ENCODE measurements around the gene PRAF2.

Gene PRAF2

GRCh38 chrX:49043220-49043986 lies 30.4 kb downstream of the PRAF2 start, which contains the start of gene TFE3:
Gene TFE3 (minus strand): TSS chrX:49043357. CDS start chrX:49043226, 131 bp downstream.
- peak within 1 kb of the TSS; percentile 69 for H3K4me3 ChIP-seq
- no peaks in the 10 kb centered on the region for H3K27me3 ChIP-seq (ENCODE audit: low read depth)
- in situ Hi-C loops (cut with MboI; ENCODE audit: low sequenced_read_pairs), result no loop called here
- DNase-seq (ENCODE audit: low spot score in 2 of 2), result peak; percentile 99 to 100
- H3K36me3 ChIP-seq (replicated peaks), result peaks cover 13% of the 10 kb centered on the region
- H3K9me3 ChIP-seq, result no peaks in the 10 kb centered on the region
- peaks cover 13% of the 10 kb centered on the region for H3K4me1 ChIP-seq

DNA sequence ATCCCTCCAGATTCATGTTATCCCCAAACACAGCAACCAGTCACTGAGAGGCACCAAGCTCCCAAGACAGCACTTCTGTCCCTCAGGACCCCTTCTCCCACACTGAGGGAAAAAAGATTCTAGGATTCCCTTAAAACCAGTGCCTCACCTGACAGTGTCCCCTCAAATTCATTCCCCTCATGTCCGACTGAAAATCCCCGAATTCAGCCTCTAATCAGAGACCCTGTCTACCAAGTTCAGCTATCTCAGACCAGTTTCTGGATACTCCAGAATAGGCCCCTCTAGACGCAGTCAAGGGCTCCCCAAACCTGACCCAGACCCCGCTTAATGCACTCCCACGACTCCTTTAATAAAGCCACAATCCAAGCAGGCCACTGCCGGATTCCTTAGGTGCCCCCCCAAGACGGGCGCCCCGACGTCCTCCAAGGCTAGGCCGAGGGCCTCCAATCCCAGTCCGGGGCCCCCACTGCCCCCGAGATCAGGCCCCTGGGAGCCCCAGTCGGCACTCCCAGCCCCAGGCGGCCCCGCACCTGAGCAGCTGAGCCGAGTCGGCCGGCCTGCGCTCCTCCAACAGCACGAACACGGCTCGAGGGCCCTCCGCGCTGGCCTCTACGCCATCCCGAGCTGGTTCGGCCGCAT lies 31.1 kb downstream of the PRAF2 start:
- no peak for DNase-seq (ENCODE audit: low spot score in 2 of 2)
- H3K27me3 ChIP-seq (ENCODE audit: low read depth), result no peaks in the 10 kb centered on the region
- H3K36me3 ChIP-seq (replicated peaks), result peaks cover 20% of the 10 kb centered on the region
- no peaks in the 10 kb centered on the region for H3K9me3 ChIP-seq
- peak overlapping the region; percentile 69 for H3K4me3 ChIP-seq
- peaks cover 13% of the 10 kb centered on the region for H3K4me1 ChIP-seq
- in situ Hi-C loops (cut with MboI; ENCODE audit: low sequenced_read_pairs), result no loop called here

DNA sequence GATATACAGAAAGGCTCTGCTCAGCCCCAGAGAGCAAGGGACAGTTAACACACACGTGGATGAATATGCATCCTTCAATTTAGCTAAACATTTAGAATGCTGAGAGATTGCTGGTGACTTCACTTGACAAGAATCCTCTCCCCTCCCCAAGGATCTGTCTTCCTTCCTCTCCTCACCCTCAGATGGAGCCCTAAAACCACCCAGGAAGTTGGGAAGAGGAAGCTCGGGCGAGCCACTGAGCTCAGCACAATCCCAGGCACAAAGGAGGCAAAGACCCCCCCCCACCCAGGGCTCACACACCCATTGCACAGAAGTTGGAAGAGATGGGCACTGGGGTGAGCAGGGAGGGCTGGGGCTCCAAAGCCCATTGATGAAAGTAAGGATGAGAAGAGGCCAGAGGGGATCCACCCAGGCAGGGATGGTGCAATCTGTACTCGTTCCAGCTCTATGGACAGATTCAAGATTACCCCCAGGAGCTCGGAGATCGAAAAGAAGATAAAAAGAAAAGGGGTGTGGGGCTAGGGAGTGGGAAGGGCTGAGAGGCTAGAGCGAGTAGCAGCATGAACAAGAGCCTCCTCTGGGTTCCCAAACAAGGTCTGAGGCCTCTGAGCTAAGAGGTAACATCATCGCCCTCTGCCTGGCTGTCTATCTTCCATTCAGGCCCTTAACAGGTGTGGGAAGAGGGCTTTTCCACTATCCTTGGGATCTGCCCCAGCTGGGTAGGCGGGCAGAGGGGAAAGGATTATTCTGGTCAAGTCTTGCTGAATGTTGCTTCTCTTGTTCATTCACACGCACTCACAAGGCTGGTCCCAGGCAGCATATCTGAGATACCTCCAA lies 31.8 kb downstream of the PRAF2 start:
- H3K27me3 ChIP-seq (ENCODE audit: low read depth), result no peaks in the 10 kb centered on the region
- in situ Hi-C loops (cut with MboI; ENCODE audit: low sequenced_read_pairs), result no loop called here
- H3K9me3 ChIP-seq, result no peaks in the 10 kb centered on the region
- H3K4me1 ChIP-seq, result peaks cover 13% of the 10 kb centered on the region
- DNase-seq (ENCODE audit: low spot score in 2 of 2), result peak; percentile 36 to 62
- H3K4me3 ChIP-seq, result peak overlapping the region; percentile 69
- H3K36me3 ChIP-seq (replicated peaks), result peaks cover 27% of the 10 kb centered on the region

- in situ Hi-C loops (cut with MboI; ENCODE audit: low sequenced_read_pairs), result no loop called here
- H3K4me1 ChIP-seq, result peaks cover 13% of the 10 kb centered on the region
- DNase-seq (ENCODE audit: low spot score in 2 of 2), result peak; percentile 56 to 61
- H3K4me3 ChIP-seq, result peak overlapping the region; percentile 69
- peaks cover 40% of the 10 kb centered on the region for H3K36me3 ChIP-seq (replicated peaks)
- no peaks in the 10 kb centered on the region for H3K9me3 ChIP-seq
- H3K27me3 ChIP-seq (ENCODE audit: low read depth), result no peaks in the 10 kb centered on the region
Measured at GRCh38 chrX:49040376-49040955, 33.3 kb downstream of the PRAF2 start.

DNA sequence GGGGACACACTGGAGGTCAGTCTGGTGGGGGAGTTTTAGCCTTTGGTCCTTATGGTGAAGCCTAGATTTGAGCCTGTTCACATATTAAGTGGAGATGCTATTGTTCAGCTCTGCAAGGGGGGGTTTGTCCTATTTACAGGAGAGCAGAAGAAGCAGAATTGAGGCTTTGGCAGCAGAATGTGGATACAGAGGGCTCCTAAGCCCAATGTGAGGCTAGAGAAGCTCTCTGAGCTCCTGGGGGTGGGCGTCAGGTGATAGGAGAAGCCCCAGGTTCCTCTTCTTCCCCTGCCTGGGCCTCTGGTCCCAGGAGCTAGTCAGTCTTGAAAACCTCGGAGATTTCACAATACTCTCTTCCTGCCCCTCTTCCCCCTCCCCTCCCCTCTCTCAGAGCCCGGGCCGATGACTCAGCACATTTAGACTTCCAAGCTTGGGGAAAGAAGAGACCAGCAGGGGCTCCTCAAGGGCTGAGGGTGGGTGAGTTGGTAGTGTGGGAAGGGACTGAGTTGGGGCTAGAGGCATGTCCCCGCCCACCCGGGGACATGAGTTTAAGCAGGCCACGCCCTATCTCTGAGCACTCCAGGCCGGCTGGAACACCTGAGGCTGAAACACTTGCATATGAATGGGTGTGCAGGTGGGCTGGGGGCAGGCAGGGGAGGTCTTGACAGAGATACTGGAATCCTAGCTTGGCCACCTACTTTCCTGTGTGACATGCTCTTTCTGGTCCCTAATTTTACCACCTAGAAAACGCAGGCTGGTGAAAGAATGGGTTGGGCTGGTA lies 34.0 kb downstream of the PRAF2 start:
- Histone ChIP-seq H3K36me3 (replicated peaks) (peaks cover 43% of the 10 kb centered on the region), H3K27me3 (ENCODE audit: low read depth) (no peaks in the 10 kb centered on the region), H3K4me1 (peaks cover 13% of the 10 kb centered on the region), H3K4me3 (peak overlapping the region; percentile 69), H3K9me3 (no peaks in the 10 kb centered on the region)
- in situ Hi-C loops (cut with MboI; ENCODE audit: low sequenced_read_pairs), result no loop called here
- DNase-seq (ENCODE audit: low spot score in 2 of 2), result peak; percentile 95 to 96

GRCh38 chrX:49037883-49038475 lies 35.8 kb downstream of the PRAF2 start:
- Histone ChIP-seq H3K27me3 (ENCODE audit: low read depth) (no peaks in the 10 kb centered on the region), H3K36me3 (replicated peaks) (peaks cover 61% of the 10 kb centered on the region), H3K4me3 (no peak overlapping the region), H3K9me3 (no peaks in the 10 kb centered on the region), H3K4me1 (peaks cover 13% of the 10 kb centered on the region)
- in situ Hi-C loops (cut with MboI; ENCODE audit: low sequenced_read_pairs), result no loop called here
- DNase-seq (ENCODE audit: low spot score in 2 of 2), result no peak

DNA sequence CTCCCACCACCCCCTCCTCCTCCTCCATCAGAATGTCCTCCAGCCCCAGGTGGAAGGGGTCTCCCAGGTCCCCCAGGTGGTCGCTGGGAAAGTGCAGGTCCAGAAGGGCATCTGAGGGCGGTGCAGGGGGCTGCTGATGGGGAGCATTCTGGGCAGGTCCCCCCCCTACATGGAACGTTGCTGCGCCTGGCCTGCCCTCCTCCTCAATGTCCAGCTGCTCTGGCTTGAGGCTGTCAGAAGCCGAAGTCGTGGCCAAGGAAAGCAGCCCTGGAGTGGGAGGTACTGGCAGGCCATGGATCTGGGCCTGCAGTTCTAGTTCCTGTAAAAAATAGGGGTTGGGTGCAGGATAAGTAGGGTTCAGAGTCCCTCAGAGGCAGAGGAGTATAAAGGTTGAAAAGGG lies 43.5 kb downstream of the PRAF2 start:
- H3K36me3 ChIP-seq (replicated peaks), result peaks cover 60% of the 10 kb centered on the region
- no peak overlapping the region for H3K4me3 ChIP-seq
- no peaks in the 10 kb centered on the region for H3K4me1 ChIP-seq
- H3K9me3 ChIP-seq, result no peaks in the 10 kb centered on the region
- DNase-seq (ENCODE audit: low spot score in 2 of 2), result no peak
- H3K27me3 ChIP-seq (ENCODE audit: low read depth), result no peaks in the 10 kb centered on the region
- in situ Hi-C loops (cut with MboI; ENCODE audit: low sequenced_read_pairs), result no loop called here

- Histone ChIP-seq H3K36me3 (replicated peaks) (peaks cover 59% of the 10 kb centered on the region), H3K4me3 (no peak overlapping the region), H3K9me3 (no peaks in the 10 kb centered on the region), H3K4me1 (no peaks in the 10 kb centered on the region), H3K27me3 (ENCODE audit: low read depth) (no peaks in the 10 kb centered on the region)
- no peak for DNase-seq (ENCODE audit: low spot score in 2 of 2)
- in situ Hi-C loops (cut with MboI; ENCODE audit: low sequenced_read_pairs), result no loop called here
Measured at GRCh38 chrX:49029876-49030275, 43.9 kb downstream of the PRAF2 start.

Measured in HAP-1 (cell line).